22Rv1 (cell line): ENCODE results near the gene ADAM12.

Experiments
- CTCF ChIP-seq: fragments of 450-650 bp; IDR thresholded peaks from 2 replicates; pipeline ENCODE4 v1.5.1; 2017; ENCODE audit warnings: mild to moderate bottlenecking
- ZFX ChIP-seq: fragments of 450-650 bp; IDR thresholded peaks from 2 replicates; pipeline ENCODE4 v1.6.1; 2017; ENCODE audit warnings: antibody characterized with exemption, borderline replicate concordance

- no peak for TF ChIP-seq CTCF
- TF ChIP-seq ZFX, result no peak
Observed at GRCh38 chr10:126215746-126216631, 172.3 kb downstream of the ADAM12 start.
